ENCODE measurements around the gene CRLF1. TPM values are rescaled to one million over a fixed set of nuclear protein-coding genes. Genes with fewer than 3 reads are reported as not detected.

CRLF1 gene
- polyA plus RNA-seq, 3 donors: 0.19 TPM; not detected in 2

- H3K9me3 ChIP-seq (replicated peaks in 1 of 2; ENCODE audit: control insufficient read depth in 1 of 2, insufficient read depth in 1 of 2, low read length in 2 of 2): no peaks in the 10 kb centered on the region
- H3K36me3 Mint-ChIP-seq: peaks cover 19% of the 10 kb centered on the region in 2 donors
- H3K79me2 ChIP-seq (ENCODE audit: insufficient read depth, low read length): peaks cover 13% of the 10 kb centered on the region
- H3K27me3 ChIP-seq (ENCODE audit: control insufficient read depth in 2 of 2, insufficient read depth in 2 of 2, low read length in 2 of 2): no peaks in the 10 kb centered on the region
- peaks cover 9 to 20% (median 14%) of the 10 kb centered on the region in 3 donors for H3K27me3 Mint-ChIP-seq (ENCODE audit: low read depth in 3 of 3)
- H3K27ac ChIP-seq (ENCODE audit: low read depth in 1 of 2, low read length in 2 of 2): no peak overlapping the region
- no peak overlapping the region for H2AFZ ChIP-seq (ENCODE audit: insufficient read depth, low read depth, low read length, poor library complexity, severe bottlenecking)
- peak overlapping the region in 2 of 7 donors; percentile 6 to 72 for H3K27ac Mint-ChIP-seq
- 97% methylated on average over 19 of the region's 34 CpGs for WGBS (ENCODE audit: insufficient coverage)
- peaks cover 0 to 2% (median 0%) of the 10 kb centered on the region in 7 donors for H3K9me3 Mint-ChIP-seq
- H3K4me2 ChIP-seq (replicated peaks; ENCODE audit: extremely low read depth, low read length, poor library complexity, severe bottlenecking): no peak overlapping the region
- intact Hi-C loops (cut with micrococcal nuclease): no loop called here
- peaks cover 39% of the 10 kb centered on the region for H3K4me1 Mint-ChIP-seq
- H3K9ac ChIP-seq (ENCODE audit: insufficient read depth, low read length, poor library complexity, severe bottlenecking): no peak overlapping the region
- peaks cover 67% of the 10 kb centered on the region for H4K20me1 ChIP-seq (ENCODE audit: insufficient read depth, low read length)
- H3K4me3 ChIP-seq (replicated peaks in 1 of 3; ENCODE audit: low read depth in 2 of 3, low read length in 3 of 3): no peak overlapping the region
- no peak for DNase-seq
- H3K4me1 ChIP-seq (ENCODE audit: control insufficient read depth in 1 of 2, insufficient read depth in 2 of 2, low read length in 2 of 2): peaks cover 28 to 37% of the 10 kb centered on the region in 2 donors
- no peak overlapping the region for H3K4me3 Mint-ChIP-seq
- TF ChIP-seq CTCF (IDR thresholded peaks at IDR 0.05): no peak
- peaks cover 0 to 2% of the 10 kb centered on the region in 2 donors for H3K36me3 ChIP-seq (replicated peaks in 1 of 2; ENCODE audit: control insufficient read depth in 1 of 2, insufficient read depth in 2 of 2, low read length in 2 of 2)
Observed at GRCh38 chr19:18646535-18647370, 40.2 kb upstream of the CRLF1 start.

- WGBS (ENCODE audit: insufficient coverage): 67% methylated on average over 8 of the region's 13 CpGs
- Histone ChIP-seq H3K4me1 (ENCODE audit: control insufficient read depth in 1 of 2, insufficient read depth in 2 of 2, low read length in 2 of 2) (peaks cover 28 to 32% of the 10 kb centered on the region in 2 donors), H3K4me3 (replicated peaks in 1 of 3; ENCODE audit: low read depth in 2 of 3, low read length in 3 of 3) (peak overlapping the region in 1 of 3 experiments; percentile 52), H3K9me3 (replicated peaks in 1 of 2; ENCODE audit: control insufficient read depth in 1 of 2, insufficient read depth in 1 of 2, low read length in 2 of 2) (no peaks in the 10 kb centered on the region), H3K27ac (ENCODE audit: low read depth in 1 of 2, low read length in 2 of 2) (no peak overlapping the region), H3K27me3 (ENCODE audit: control insufficient read depth in 2 of 2, insufficient read depth in 2 of 2, low read length in 2 of 2) (no peaks in the 10 kb centered on the region), H3K9ac (ENCODE audit: insufficient read depth, low read length, poor library complexity, severe bottlenecking) (no peak overlapping the region), H3K4me2 (replicated peaks; ENCODE audit: extremely low read depth, low read length, poor library complexity, severe bottlenecking) (peak overlapping the region; percentile 68), H3K79me2 (ENCODE audit: insufficient read depth, low read length) (peaks cover 13% of the 10 kb centered on the region), H3K36me3 (replicated peaks in 1 of 2; ENCODE audit: control insufficient read depth in 1 of 2, insufficient read depth in 2 of 2, low read length in 2 of 2) (no peaks in the 10 kb centered on the region), H2AFZ (ENCODE audit: insufficient read depth, low read depth, low read length, poor library complexity, severe bottlenecking) (peak overlapping the region; percentile 56), H4K20me1 (ENCODE audit: insufficient read depth, low read length) (peaks cover 53% of the 10 kb centered on the region)
- Mint-ChIP-seq H3K36me3 (peaks cover 13 to 15% of the 10 kb centered on the region in 2 donors), H3K27me3 (ENCODE audit: low read depth in 3 of 3) (peaks cover 5 to 20% (median 14%) of the 10 kb centered on the region in 3 donors), H3K9me3 (peaks cover 0 to 2% (median 0%) of the 10 kb centered on the region in 7 donors), H3K4me1 (peaks cover 35% of the 10 kb centered on the region), H3K27ac (peak overlapping the region in 1 of 7 donors; percentile 77), H3K4me3 (peak overlapping the region; percentile 71 to 79)
- no peak for TF ChIP-seq CTCF (IDR thresholded peaks at IDR 0.05)
- intact Hi-C loops (cut with micrococcal nuclease): no loop called here
- DNase-seq: no peak
Observed at GRCh38 chr19:18645035-18645511, 38.5 kb upstream of the CRLF1 start.

All from CD14-positive monocyte (primary cell).